ENCODE data around the gene ETS1.

- no peak for TF ChIP-seq RCOR1 (IDR thresholded peaks at IDR 0.05; ENCODE audit: low read depth, low read length)
- no peak for TF ChIP-seq EHMT2 (IDR thresholded peaks at IDR 0.05; ENCODE audit: low read depth)
- no peak for TF ChIP-seq RFX5 (IDR thresholded peaks at IDR 0.05)
- TF ChIP-seq POLR2A (IDR thresholded peaks at IDR 0.05; ENCODE audit: low read length): no peak
- no peak for TF ChIP-seq HDAC2 (IDR thresholded peaks at IDR 0.05)
- no peak for TF ChIP-seq KDM1A (IDR thresholded peaks at IDR 0.05; ENCODE audit: low read depth)
- TF ChIP-seq, protein P1, sequence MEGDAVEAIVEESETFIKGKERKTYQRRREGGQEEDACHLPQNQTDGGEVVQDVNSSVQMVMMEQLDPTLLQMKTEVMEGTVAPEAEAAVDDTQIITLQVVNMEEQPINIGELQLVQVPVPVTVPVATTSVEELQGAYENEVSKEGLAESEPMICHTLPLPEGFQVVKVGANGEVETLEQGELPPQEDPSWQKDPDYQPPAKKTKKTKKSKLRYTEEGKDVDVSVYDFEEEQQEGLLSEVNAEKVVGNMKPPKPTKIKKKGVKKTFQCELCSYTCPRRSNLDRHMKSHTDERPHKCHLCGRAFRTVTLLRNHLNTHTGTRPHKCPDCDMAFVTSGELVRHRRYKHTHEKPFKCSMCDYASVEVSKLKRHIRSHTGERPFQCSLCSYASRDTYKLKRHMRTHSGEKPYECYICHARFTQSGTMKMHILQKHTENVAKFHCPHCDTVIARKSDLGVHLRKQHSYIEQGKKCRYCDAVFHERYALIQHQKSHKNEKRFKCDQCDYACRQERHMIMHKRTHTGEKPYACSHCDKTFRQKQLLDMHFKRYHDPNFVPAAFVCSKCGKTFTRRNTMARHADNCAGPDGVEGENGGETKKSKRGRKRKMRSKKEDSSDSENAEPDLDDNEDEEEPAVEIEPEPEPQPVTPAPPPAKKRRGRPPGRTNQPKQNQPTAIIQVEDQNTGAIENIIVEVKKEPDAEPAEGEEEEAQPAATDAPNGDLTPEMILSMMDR (IDR thresholded peaks at IDR 0.05): no peak; the same call in 2 of the 3 replicates
Measured at GRCh38 chr11:128520888-128521681, 66.3 kb downstream of the ETS1 start.

All from A549 (cell line).